HG03521 (cell line): Measurements from ENCODE around the gene OR5B2.
"Not testable (repeated sequence)": the region's sequence is repeated elsewhere in the genome, so short reads cannot be mapped to it uniquely, and the experiment has no call there.

Experiments used
- ATAC-seq: cut with Tn5 transposase; IDR thresholded peaks from one replicate; pipeline ENCODE4 v1.9.1; 2021; ENCODE audit warnings: mild to moderate bottlenecking, moderate library complexity; ENCODE audit not compliant: unreplicated experiment

The OR5B2 gene

DNA sequence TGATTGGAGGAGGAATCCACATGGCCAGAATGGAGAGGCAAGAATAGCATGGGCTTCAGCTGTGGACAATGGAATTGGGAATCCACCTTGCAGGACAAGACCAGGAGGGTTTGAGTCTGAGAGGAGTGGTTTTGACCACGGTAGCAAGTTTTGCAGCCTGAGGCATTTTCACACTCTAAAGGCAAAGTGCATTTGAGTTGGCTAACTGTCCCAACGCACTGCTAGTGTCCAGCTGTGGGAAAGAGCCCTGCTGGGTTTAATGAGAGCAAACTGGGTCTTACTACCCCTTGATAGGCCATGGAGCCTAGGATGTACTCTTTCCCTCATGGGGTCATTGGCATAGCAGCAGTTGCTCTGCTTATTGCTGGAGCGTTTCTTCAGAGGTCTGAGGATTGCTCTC lies at the start of gene OR5B2:
Gene OR5B2, minus strand, starts transcription at position 101 of the 400 bp plus-strand sequence. CDS start 4,860 bp downstream, outside the sequence.
- no peak for ATAC-seq

DNA sequence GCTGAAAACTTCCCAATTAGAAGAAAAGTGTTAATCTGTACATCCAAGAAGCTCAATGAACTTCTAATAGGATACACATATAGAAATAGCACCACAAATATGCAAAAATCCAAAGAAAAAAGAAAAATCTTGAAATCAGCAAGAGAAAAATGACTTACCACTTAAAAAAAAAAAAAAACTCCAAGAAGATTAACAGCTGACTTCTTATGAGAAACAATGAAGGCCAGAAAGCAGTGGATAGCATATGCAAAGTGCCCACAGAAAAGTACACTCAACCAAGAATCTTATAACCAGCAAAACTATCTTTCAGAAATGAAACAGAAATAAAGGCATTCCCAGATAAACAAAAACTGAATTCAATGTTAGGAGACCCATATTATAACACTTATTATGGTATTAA lies 44.0 kb upstream of the OR5B2 start:
- ATAC-seq = no peak

DNA sequence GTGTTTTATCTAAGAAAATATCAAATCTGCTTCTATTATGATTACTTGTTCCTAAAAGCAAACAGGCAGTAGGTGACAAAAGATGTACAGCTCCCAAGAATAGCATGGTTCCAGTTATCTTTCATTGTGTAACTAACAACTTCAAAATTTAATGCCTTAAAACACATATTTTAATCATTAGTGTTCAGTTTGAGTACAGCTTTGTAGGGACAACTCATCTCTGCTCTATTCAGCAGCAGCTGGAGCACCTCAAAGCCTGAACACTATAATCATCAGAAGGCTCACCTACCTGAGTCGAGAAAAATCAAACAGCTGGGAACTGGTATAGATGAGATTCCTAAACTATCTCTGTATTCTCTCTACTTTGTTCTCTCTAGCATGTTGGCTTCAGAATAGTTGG lies 38.4 kb upstream of the OR5B2 start:
- ATAC-seq = no peak

DNA sequence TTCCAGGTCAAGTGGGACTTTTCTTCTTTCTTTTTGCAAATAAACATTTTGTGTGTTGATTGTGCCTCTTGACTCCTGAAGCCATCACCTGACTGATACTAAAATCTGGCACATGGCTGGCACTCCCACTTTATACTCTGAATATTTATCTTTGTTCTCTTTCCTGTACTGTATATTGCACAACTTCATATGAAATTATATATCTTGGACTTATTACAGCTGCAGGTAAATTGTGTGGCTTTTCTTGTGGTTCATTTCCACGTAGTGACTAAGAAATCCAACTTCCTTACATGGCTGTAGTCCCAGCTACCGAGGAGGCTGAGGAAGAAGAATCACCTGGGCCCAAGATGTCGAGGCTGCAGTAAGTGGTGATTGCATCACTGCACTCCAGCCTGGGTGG lies 37.8 kb upstream of the OR5B2 start:
- no peak for ATAC-seq

DNA sequence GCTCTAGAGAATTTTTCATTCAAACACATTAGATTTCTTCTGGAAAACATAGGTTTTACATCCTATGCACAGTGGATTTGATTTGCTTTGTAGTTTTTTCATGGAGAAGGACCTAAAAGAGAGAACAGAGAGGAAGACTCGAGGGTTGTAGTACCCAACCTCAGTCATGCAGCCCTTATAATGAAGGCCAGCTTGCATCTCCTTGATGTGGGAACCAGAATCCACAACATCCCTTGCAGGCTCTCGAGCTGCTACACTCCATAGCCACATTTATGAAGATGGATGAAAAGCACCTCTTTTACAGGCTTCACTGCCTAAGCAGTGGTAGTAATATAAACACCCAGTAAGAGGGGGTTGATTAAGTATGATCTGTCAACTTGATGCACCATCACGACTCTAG lies 23.7 kb upstream of the OR5B2 start:
- ATAC-seq = no peak

DNA sequence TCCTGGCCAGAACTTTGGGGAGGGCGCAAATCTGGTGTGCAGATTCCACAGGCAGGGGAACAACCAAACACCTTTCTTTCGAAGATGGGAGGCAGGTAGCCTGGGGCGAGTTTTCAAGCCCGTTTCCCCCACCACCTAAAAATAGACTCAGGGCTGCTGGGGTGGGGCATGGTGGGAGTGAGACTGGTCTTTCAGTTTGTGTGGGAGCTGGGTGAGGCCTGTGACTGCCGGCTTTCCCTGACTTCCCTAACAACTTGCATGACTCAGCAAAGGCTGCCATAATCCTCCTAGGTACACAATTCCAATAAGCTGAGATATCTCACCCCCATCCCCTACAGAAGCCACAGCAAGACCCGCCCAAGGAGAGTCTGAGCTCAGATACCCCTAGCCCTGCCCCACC lies 18.4 kb upstream of the OR5B2 start:
- no peak for ATAC-seq

DNA sequence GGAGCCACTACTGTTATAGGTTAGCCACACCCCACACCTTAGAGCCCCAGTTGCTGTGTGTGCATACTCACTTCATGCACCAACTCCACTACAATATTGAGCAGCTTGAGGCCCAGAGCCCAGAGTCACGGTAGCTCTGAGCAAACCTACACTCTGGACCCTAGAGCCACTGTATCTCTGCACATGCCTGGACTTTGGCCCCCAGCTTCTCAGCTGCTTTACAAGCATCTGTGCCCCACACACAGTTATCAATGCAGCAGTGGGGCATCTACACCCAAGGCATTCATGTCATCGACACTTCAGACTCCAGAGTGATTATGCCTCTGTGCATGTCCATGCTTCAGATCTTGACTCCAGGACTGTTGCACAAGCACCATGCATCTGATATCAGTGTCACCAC lies 16.4 kb upstream of the OR5B2 start:
- ATAC-seq = no peak

DNA sequence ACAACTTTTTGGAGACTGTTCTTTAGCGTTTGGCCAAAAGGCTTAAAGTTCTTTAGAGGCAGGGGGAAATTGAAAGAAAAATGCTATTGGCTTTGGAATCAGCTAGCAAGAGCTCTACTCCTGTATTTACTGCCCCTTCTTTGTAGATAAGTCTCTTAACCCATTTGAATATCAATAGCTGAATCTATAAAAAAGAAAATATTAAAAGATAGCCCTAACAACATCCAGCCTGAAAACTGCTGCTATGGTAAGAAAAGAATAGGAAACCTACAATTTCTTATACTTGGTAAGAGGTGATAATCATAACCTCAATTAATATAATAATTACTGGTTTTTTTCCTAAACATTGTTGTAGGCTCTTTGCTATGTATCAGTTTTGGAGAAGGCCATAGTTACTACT lies 14.2 kb upstream of the OR5B2 start, which contains the start of gene OR5B12:
Gene OR5B12, minus strand, starts transcription at position 101 of the 400 bp plus-strand sequence. CDS start 2,085 bp downstream, outside the sequence.
- no peak for ATAC-seq

DNA sequence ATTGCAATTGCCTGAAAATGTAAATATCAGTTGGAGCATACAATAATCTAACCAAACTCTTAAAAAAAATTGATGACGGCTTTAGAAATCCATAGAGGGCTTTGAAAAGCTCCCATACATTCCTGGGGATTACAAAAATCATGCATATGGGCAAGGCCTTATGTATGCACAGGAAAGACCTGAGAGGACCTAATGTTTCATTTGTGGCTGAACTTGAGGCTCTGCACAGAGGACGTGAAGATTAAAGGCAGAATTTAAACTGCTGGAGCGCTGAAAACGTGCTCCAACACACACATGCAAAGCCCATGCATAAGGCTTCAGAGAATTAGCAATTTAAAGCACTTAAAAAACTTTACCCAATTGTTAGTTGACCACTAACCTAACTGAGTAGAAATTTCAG lies 10.6 kb upstream of the OR5B2 start:
- no peak for ATAC-seq

DNA sequence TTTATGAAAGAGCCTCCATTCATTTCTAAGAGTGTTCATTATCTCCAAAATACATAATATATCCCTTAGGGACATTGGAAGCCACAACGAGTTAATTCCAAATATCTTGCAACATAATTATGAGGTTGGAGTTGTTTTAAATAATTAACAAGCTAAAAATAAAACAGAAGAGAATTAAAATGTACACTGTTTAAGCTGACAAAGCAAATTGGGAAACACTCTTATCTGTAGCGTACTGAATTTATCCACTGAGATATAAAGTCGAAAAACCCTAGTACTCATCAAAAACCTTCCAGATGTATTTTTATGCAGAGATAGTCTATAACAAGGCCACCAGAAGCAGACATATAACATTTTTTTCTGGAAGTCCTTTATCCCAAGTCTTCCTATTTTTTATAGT lies 6.3 kb upstream of the OR5B2 start:
- ATAC-seq = no peak

DNA sequence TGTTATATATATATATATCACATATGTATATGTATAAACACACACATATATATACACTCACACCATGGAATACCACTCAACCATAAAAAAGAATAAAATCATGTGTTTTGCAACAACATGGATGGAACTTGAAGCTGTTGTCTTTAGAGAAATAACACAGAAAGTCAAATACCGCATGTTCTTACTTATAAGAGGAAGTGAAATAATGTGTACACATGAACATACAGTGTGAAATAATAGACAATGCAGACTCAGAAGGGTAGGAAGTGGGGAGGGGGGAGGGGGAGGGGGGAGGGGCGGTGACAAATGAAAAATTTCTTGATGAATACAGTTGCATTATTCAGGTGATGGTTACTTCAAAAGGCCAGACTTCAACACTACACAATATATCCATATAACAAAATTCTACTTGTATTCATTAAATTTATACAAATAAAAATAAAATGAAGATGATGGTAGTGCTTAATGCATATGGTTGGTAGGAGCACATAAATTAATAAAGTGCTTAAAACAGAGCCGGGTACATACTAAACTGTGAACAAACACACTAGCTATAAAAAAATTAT lies 5.8 kb upstream of the OR5B2 start:
- ATAC-seq = no peak

DNA sequence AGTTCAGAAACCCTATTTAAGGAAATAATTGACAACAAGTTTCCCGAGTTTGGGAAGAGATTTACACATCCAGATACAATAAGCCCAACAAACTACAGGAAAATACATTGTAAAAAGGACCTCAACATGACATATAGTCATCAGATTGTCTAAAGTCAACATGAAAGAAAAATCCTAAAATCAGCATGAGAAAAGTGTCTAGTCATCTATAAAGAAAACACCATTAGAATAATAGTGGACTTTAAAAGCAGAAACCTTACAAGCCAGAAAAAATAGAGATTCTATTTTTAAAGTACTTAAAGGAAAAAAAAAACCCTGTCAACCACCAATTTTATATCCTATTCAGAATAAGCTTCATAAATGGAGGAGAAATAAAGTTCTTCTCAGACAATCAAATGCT lies 1.4 kb upstream of the OR5B2 start:
- no peak for ATAC-seq

DNA sequence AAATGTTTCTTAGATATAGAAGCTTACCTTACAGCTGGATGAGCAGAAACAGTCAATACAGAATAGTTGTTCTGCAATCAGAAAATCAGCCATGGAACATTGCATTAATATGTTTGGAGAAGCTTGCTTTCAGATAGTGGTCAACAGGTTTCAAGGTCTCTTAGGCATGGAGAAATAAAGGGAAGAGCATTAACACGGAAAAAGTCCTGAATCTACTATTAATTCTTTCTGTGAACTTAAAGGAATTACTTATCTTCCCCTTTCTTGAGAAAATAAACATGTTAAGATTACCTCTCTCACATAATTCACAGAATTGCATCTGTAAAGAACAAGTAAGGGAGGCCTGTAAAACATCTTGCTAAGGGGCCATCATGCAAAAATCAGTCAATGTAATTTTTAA lies 21.1 kb downstream of the OR5B2 start, which contains the start of gene OR5B3:
Gene OR5B3, minus strand, starts transcription at position 101 of the 400 bp plus-strand sequence. CDS start 3,465 bp downstream, outside the sequence.
- no peak for ATAC-seq

DNA sequence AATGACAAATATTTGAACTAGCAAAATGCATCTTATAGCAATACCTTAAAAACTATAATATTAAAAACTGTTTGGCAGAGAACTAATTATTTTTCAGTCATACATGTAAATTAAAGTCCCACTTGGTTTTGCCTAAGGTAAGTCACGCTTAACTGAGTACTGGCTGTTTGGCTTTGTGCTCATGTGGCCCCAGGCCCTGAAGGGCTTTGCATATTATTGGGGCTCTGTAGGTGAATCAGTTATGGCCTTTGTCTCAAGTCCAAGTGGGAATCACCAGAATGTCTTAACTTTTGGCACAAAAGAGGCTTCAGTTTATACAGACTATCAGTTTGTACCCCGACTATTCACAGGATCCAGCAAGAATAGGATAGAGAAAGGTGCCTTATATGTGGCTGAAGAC lies 28.3 kb downstream of the OR5B2 start:
- not testable (repeated sequence) for ATAC-seq

DNA sequence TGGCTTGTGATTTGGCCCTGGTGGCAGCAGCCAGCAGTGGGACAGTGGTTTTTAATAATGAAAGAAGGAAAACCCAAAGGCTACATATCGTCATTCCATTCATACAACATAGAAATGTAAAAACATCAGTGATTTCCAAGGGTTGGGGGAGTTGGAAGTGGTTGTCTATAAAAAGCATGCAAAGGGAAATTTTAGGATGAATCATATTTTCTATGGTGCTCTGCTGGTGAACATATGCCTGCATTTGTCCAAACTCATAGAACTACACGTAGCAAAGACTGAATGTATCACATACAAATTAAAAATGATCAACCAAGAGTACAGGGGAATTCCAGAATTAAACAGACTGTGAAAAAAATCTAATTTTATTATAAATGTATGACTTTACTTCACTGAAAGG lies 32.3 kb downstream of the OR5B2 start:
- ATAC-seq = no peak

DNA sequence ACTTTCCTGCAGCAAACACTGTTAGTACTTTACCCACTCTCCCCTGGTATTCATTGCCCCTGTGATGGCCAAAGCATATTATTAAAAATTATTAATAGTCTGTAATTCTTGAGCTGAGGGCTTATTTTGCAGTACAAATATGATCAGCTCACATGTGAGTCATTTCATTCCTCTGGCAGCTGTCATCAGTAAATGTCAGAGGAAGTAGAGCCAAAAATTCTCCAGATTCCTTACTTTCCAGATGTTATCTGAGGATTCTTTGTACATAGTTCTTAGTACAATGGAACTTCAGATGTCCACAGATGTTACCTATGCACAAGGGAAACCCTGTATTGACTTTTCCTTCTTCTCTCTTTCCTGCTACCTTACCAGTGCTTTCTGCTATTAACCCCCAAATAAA lies 33.7 kb downstream of the OR5B2 start:
- no peak for ATAC-seq

DNA sequence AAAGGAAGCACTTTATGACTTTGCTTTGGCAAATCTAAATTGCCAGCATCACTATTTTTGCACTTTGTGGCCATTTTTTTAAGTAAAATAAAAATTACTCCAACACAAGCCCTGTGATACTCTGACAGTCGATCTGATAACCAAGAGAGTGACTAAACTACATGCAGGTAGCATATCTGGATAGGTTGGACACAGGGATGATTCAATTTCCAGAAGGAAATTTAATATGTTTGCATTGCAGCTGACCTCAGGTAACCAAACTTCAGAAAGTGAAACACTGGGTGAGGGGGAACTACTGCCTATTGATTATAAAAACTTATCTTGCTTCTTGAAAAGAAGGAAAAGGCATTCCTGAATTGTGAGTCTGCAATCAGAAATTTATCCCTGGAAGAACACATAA lies 35.2 kb downstream of the OR5B2 start:
- no peak for ATAC-seq

DNA sequence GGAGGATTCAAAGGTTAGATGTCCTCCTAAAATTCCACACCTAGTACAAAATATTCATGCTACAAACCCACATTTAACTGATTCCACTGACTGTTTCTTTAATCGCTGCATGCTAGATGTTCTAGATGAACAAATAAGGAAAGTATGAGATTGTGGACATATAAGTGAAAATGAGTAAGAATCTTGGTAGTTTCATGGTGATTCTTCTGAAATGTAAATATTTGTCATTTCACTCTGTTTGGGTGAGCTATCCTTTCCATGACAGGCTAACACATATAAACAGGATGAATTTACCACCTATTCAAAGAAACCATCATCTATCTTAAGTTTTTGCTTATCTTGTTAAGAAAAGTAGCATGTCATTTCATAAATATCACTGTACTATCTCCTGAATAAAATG lies 36.0 kb downstream of the OR5B2 start:
- no peak for ATAC-seq

DNA sequence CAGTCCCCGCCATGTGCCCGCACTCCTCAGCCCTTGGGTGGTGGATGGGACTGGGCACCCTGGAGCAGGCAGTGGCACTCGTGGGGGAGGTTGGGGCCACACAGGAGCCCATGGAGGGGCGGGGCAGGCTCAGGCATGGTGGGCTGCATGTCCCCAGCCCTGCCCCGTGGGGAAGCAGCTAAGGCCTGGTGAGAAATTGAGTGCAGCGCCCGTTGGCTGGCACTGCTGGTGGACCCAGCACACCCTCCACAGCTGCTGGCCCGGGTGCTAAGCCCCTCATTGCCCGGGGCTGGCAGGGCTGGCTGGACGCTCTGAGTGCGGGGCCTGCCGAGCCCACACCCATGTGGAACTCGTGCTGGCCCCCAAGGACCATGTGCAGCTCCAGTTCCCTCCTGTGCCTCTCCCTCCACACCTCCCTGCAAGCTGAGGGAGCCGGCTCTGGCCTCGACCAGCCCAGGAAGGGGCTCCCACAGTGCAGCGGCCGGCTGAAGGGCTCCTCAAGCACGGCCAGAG lies 37.3 kb downstream of the OR5B2 start:
- no peak for ATAC-seq
